HepG2 (cell line): ENCODE measurements around the gene BSND. TPM values are rescaled to one million over a fixed set of nuclear protein-coding genes. Genes with fewer than 3 reads are reported as not detected.

Experiments used
- CHCHD3 ChIP-seq: sonication (generic); formaldehyde crosslinking; IDR thresholded peaks from 2 replicates; pipeline ENCODE4 v1.8.0; 2022; ENCODE audit warnings: mild to moderate bottlenecking, missing genetic modification reagents, moderate library complexity
- CHD2 ChIP-seq: IDR thresholded peaks from 2 replicates; pipeline ENCODE4 v1.6.1; 2011; ENCODE audit warnings: low read depth, low read length, improper control_type of control experiment
- ERF ChIP-seq: IDR thresholded peaks from 2 replicates; pipeline ENCODE4 v1.6.1; 2018; ENCODE audit warnings: missing biosample characterization, missing genetic modification reagents
- FIP1L1 ChIP-seq: fragments of 200-400 bp; formaldehyde crosslinking; IDR thresholded peaks from 2 replicates; pipeline ENCODE4 v1.6.1; 2018; ENCODE audit warnings: low read depth, mild to moderate bottlenecking, low read length, moderate library complexity, borderline replicate concordance; ENCODE audit not compliant: insufficient read depth
- HES4 ChIP-seq: sonication (generic); formaldehyde crosslinking; IDR thresholded peaks from 2 replicates; pipeline ENCODE4 v1.9.0; 2021; ENCODE audit warnings: mild to moderate bottlenecking, missing genetic modification reagents, borderline replicate concordance
- KDM6A ChIP-seq: IDR thresholded peaks from 2 replicates; pipeline ENCODE4 v1.6.1; 2016; ENCODE audit warnings: low read depth
- KLF9 ChIP-seq: IDR thresholded peaks from 2 replicates; pipeline ENCODE4 v1.6.1; 2016; ENCODE audit warnings: low read depth
- NBN ChIP-seq: fragments of 450-650 bp; conservative IDR thresholded peaks from 2 replicates; pipeline ENCODE4 v1.6.1; 2017
- SNRNP70 ChIP-seq: fragments of 200-400 bp; formaldehyde crosslinking; IDR thresholded peaks from 2 replicates; pipeline ENCODE4 v1.6.1; 2017; ENCODE audit warnings: mild to moderate bottlenecking, low read depth, low read length, moderate library complexity
- TCF7 ChIP-seq: sonication (generic); IDR thresholded peaks from 2 replicates; pipeline ENCODE4 v1.6.1; 2016; ENCODE audit warnings: antibody characterized with exemption, low read depth
- ZEB1 ChIP-seq: IDR thresholded peaks from 2 replicates; pipeline ENCODE4 v1.6.1; 2012; ENCODE audit warnings: mild to moderate bottlenecking, low read depth, inconsistent platforms; ENCODE audit not compliant: insufficient replicate concordance
- ZFP82 ChIP-seq: sonication (generic); formaldehyde crosslinking; IDR thresholded peaks from 2 replicates; pipeline ENCODE4 v1.5.1; 2020; ENCODE audit warnings: mild to moderate bottlenecking, missing genetic modification reagents, borderline replicate concordance
- ZNF20 ChIP-seq: sonication (generic); formaldehyde crosslinking; IDR thresholded peaks from 2 replicates; pipeline ENCODE4 v1.4.0; 2020; ENCODE audit warnings: mild to moderate bottlenecking, moderate library complexity, missing genetic modification reagents
- ZNF251 ChIP-seq: sonication (generic); formaldehyde crosslinking; IDR thresholded peaks from 2 replicates; pipeline ENCODE4 v1.9.0; 2021; ENCODE audit warnings: mild to moderate bottlenecking, missing genetic modification reagents
- ZNF317 ChIP-seq: sonication (generic); formaldehyde crosslinking; IDR thresholded peaks from 2 replicates; pipeline ENCODE4 v1.5.0; 2020; ENCODE audit warnings: mild to moderate bottlenecking, missing genetic modification reagents
- ZNF432 ChIP-seq: sonication (generic); formaldehyde crosslinking; IDR thresholded peaks from 2 replicates; pipeline ENCODE4 v1.5.0; 2020; ENCODE audit warnings: missing genetic modification reagents, mild to moderate bottlenecking, borderline replicate concordance
- ZNF496 ChIP-seq: sonication (generic); formaldehyde crosslinking; IDR thresholded peaks from 2 replicates; pipeline ENCODE4 v1.8.1; 2023; ENCODE audit warnings: mild to moderate bottlenecking, moderate library complexity, missing genetic modification reagents; ENCODE audit not compliant: insufficient replicate concordance
- ZNF550 ChIP-seq: sonication (generic); formaldehyde crosslinking; IDR thresholded peaks from 2 replicates; pipeline ENCODE4 v1.4.0; 2020; ENCODE audit warnings: mild to moderate bottlenecking, missing genetic modification reagents, borderline replicate concordance
- polyA plus RNA-seq, 8 experiments: library from polyadenylated mRNA; depleted of rRNA in 3 of 8; stranded (reverse) in 7 of 8; unstranded in 1 of 8; fragments of >200 nt; fragmentation: Illumina TruSeq in 4 of 8; extraction: Trizol in 4 of 8; gene quantifications; 2 replicates each; pipeline versions ENCODE4 v1.2.1 to v1.2.3, GENCODE V29; 2011 to 2016; ENCODE audit warnings: low read depth in 4 of 8, missing spikeins in 1 of 8, mixed read lengths in 1 of 8; ENCODE audit not compliant: insufficient read depth in 1 of 8
- total RNA-seq, 5 experiments: library from RNA; depleted of rRNA; stranded (reverse); fragments of >200 nt; fragmentation: Illumina TruSeq; extraction: Trizol; gene quantifications; 2 replicates each; pipeline ENCODE4 v1.2.3, GENCODE V29; 2016; ENCODE audit warnings: low read depth in 1 of 5
- TF ChIP-seq, protein P1 (sequence below): sonication (generic); formaldehyde crosslinking; IDR thresholded peaks from 2 replicates; pipeline ENCODE4 v1.4.0; 2020; ENCODE audit warnings: mild to moderate bottlenecking, missing genetic modification reagents
- TF ChIP-seq, protein P2 (sequence below): sonication (generic); formaldehyde crosslinking; IDR thresholded peaks from 2 replicates; pipeline ENCODE4 v1.5.1; 2020; ENCODE audit warnings: mild to moderate bottlenecking, moderate library complexity, missing genetic modification reagents
- TF ChIP-seq, protein P3 (sequence below): sonication (generic); formaldehyde crosslinking; IDR thresholded peaks from 2 replicates; pipeline ENCODE4 v1.4.0; 2020; ENCODE audit warnings: missing genetic modification reagents, borderline replicate concordance
- TF ChIP-seq, protein P4 (sequence below): fragments of 450-650 bp; IDR thresholded peaks from 2 replicates; pipeline ENCODE4 v1.6.1; 2017
- TF ChIP-seq, protein P5 (sequence below): sonication (generic); formaldehyde crosslinking; conservative IDR thresholded peaks from 2 replicates; pipeline ENCODE4 v1.4.0; 2020; ENCODE audit warnings: mild to moderate bottlenecking, missing genetic modification reagents, moderate library complexity

The BSND gene
- total and polyA plus RNA-seq, 2 of the 13 experiments (the other 11 are each of a cell fraction or from before 2014, with no cell fraction given): not detected

DNA sequence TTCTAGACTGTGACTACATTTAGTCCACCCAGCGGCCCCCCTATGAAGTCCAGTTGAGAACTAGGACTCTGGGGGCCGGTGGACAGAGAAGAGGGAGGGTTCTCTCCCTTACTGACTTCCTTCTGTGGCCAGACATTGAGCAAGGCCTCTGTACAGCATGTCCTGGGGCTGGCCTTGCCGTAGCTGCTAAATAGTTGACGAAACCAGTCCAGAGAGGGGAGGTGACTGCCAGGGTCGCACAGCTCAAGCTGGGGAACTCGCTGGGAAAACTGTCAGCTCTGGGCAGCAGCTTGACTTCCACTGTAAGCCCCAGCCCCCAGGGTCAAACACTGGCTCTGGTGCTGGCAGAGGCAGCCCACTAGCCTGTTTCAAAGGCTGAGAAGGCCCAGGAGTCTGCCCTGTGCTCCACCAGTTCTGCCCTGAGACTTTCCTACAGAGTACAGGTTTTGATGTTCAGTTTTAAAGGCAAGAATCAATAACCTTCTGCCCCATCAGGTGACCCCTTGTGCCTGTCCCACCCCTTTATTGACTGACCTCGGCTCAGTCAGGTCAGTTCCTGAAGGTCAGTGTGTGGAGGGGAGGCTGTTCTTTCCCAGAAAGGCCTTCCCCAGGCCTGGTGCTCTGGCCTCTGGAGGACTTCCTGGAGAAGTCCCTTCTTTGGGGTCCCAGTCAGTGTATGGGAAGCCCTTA, 54.7 kb downstream of the BSND start (continued):
- TF ChIP-seq ZNF251 (no peak), KLF9 (CRISPR knock-in tag) (no peak), KDM6A (CRISPR knock-in tag) (no peak; the same call in 1 of the 2 replicates), CHD2 (no peak), HES4 (CRISPR knock-in tag) (no peak), ERF (no peak), ZNF550 (CRISPR knock-in tag) (no peak), SNRNP70 (no peak), ZFP82 (CRISPR knock-in tag) (no peak), NBN (no peak), ZNF20 (CRISPR knock-in tag) (no peak), ZNF317 (CRISPR knock-in tag) (no peak), FIP1L1 (no peak), ZNF432 (CRISPR knock-in tag) (no peak), TCF7 (peak; percentile 68; the same call in 1 of the 2 replicates), CHCHD3 (CRISPR knock-in tag) (no peak), ZNF496 (CRISPR knock-in tag) (no peak), ZEB1 (no peak)
- TF ChIP-seq, protein P1, sequence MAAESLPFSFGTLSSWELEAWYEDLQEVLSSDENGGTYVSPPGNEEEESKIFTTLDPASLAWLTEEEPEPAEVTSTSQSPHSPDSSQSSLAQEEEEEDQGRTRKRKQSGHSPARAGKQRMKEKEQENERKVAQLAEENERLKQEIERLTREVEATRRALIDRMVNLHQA (CRISPR knock-in tag): no peak
- TF ChIP-seq, protein P2, sequence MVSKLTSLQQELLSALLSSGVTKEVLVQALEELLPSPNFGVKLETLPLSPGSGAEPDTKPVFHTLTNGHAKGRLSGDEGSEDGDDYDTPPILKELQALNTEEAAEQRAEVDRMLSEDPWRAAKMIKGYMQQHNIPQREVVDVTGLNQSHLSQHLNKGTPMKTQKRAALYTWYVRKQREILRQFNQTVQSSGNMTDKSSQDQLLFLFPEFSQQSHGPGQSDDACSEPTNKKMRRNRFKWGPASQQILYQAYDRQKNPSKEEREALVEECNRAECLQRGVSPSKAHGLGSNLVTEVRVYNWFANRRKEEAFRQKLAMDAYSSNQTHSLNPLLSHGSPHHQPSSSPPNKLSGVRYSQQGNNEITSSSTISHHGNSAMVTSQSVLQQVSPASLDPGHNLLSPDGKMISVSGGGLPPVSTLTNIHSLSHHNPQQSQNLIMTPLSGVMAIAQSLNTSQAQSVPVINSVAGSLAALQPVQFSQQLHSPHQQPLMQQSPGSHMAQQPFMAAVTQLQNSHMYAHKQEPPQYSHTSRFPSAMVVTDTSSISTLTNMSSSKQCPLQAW (CRISPR knock-in tag): 0 out of 2 replicates have a peak, but pooled peaks have one; percentile 19
- TF ChIP-seq, protein P3, sequence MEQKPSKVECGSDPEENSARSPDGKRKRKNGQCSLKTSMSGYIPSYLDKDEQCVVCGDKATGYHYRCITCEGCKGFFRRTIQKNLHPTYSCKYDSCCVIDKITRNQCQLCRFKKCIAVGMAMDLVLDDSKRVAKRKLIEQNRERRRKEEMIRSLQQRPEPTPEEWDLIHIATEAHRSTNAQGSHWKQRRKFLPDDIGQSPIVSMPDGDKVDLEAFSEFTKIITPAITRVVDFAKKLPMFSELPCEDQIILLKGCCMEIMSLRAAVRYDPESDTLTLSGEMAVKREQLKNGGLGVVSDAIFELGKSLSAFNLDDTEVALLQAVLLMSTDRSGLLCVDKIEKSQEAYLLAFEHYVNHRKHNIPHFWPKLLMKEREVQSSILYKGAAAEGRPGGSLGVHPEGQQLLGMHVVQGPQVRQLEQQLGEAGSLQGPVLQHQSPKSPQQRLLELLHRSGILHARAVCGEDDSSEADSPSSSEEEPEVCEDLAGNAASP (CRISPR knock-in tag): no peak
- TF ChIP-seq, protein P4, sequence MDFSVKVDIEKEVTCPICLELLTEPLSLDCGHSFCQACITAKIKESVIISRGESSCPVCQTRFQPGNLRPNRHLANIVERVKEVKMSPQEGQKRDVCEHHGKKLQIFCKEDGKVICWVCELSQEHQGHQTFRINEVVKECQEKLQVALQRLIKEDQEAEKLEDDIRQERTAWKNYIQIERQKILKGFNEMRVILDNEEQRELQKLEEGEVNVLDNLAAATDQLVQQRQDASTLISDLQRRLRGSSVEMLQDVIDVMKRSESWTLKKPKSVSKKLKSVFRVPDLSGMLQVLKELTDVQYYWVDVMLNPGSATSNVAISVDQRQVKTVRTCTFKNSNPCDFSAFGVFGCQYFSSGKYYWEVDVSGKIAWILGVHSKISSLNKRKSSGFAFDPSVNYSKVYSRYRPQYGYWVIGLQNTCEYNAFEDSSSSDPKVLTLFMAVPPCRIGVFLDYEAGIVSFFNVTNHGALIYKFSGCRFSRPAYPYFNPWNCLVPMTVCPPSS: no peak
- TF ChIP-seq, protein P5, sequence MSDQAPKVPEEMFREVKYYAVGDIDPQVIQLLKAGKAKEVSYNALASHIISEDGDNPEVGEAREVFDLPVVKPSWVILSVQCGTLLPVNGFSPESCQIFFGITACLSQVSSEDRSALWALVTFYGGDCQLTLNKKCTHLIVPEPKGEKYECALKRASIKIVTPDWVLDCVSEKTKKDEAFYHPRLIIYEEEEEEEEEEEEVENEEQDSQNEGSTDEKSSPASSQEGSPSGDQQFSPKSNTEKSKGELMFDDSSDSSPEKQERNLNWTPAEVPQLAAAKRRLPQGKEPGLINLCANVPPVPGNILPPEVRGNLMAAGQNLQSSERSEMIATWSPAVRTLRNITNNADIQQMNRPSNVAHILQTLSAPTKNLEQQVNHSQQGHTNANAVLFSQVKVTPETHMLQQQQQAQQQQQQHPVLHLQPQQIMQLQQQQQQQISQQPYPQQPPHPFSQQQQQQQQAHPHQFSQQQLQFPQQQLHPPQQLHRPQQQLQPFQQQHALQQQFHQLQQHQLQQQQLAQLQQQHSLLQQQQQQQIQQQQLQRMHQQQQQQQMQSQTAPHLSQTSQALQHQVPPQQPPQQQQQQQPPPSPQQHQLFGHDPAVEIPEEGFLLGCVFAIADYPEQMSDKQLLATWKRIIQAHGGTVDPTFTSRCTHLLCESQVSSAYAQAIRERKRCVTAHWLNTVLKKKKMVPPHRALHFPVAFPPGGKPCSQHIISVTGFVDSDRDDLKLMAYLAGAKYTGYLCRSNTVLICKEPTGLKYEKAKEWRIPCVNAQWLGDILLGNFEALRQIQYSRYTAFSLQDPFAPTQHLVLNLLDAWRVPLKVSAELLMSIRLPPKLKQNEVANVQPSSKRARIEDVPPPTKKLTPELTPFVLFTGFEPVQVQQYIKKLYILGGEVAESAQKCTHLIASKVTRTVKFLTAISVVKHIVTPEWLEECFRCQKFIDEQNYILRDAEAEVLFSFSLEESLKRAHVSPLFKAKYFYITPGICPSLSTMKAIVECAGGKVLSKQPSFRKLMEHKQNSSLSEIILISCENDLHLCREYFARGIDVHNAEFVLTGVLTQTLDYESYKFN (CRISPR knock-in tag): peak; percentile 88
